AG08395 (cell line): ENCODE results near the gene ALK.

Experiments used
- DNase-seq: peaks from one replicate; pipeline ENCODE4 v3.0.0; 2012; ENCODE audit warnings: mixed read lengths, low spot score

ALK gene

DNA sequence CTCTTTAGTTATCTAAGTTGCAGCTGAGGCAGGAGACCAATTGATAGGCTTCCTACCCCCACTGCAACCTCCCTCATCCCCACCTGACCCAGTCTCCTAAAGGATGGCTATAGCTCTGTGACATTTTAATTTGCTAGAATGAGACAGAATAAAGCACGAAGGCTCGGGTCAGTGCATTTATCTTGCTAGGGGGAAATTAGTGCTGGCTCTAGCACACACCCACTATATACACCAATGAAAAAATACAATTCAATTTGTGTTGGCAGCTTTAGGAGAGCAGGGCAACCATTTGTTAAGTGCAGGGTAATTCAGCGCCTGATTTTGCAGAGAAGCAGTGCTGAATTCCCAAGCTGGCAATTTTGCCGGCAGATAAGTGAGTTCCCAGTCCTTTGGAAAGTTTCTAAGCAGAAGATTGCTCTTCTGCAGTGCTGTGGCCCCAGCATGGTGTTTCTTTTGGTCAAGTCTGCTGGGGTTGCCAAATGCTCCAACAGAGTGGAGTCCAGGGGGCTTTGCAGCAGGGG is 346.0 kb downstream of the ALK start:
- no peak for DNase-seq

DNA sequence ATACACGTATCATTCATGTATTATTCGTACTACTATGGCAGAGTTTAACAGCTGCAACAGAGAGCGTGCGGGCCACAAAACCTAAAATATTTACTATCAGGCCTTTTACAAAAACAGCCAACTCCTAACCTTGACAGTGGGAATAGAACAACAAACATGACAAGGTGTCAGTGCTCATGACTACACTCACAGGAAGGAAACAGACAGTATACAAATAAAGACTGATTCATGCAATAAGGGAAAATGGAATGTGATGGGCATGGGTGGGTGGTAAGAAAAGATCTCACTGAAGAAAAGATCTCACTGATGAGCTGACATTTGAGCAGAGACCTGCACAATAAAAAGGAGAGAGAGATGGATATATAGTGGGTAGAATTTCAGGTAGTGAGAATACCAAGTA is 347.8 kb downstream of the ALK start:
- DNase-seq: no peak

DNA sequence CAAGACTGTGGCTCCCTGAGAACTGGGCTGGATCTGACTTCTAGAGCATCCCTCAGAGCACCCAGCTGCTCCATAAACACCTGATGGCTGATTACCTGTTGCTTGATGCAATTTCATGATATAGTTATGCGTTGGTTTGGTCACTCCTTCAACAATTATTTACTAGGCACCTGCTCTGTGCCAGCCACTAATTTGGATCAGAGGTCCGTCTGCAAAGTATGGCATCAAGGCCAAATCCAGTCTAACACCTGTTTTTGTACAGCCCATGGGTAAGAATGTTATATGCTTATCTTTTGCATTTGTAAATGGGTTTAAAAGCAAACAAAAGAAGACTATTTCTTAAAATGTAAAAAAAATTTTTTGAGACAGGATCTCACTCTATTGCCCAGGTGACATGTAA is 348.2 kb downstream of the ALK start:
- DNase-seq: no peak

DNA sequence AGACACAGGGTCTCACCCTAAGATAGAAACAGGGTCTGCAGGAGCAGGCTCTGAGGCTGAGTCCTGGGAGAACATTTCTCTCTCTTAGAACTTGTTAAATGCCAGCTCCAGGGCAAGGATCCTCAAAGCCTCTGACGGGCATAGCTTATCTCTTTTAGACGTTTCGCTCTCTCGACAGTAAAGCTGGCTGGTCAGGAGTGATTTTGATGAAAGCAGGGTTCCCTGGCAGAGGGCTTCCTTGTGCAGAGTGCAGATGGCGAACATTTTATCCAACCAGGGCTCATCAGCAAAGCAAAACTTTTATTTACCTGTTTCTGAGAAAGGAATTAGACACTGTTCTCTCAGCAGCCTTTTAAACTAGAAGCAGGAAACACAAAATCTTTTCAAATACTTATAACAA is 350.8 kb downstream of the ALK start:
- no peak for DNase-seq

DNA sequence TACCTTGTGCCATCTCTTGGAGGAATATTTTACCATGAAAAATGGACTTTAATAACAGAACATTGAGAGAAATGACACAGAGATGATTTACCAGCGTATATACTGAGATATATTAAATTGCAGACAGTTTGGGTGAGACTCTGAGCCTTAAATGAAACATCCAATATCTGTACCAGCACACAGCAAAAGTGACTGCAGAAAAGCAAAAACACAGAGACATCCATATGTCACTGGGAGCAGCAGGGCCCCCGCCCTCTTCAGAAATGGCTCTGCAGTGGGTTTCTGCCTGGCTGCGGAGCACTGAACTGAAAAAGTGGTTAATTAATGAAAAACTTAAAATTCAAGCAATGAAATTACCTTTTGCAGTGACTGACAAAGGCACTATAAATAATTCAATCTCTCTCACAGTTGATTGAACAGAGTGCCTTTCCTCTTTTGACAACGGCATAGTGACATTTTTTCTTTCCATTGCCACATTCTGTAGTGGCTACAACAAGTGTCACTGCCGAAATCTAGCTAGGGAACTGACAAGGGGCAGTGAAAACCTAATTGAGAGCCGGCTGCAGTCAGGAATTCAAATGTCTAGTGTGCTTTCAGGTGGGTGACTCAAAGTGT is 353.4 kb downstream of the ALK start:
- no peak for DNase-seq

DNA sequence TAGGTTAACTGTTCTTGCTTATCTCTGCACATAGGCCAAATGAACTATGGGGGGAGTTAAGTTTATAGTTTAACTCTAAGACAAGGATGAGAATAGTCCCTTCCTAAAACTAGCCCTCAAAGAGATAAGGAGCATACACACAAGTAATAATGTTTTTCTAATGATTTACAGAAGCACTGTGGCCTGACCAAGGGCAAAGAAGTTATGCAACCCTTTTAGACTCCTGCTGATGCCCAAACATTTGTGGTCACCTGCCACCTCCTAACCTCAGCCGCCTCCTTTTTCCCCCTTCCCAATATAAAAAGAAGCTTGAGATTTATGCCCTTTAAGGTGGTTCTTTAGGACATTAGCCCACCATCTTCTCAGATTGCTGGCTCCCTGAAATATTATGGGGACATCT is 357.7 kb downstream of the ALK start:
- DNase-seq: no peak

DNA sequence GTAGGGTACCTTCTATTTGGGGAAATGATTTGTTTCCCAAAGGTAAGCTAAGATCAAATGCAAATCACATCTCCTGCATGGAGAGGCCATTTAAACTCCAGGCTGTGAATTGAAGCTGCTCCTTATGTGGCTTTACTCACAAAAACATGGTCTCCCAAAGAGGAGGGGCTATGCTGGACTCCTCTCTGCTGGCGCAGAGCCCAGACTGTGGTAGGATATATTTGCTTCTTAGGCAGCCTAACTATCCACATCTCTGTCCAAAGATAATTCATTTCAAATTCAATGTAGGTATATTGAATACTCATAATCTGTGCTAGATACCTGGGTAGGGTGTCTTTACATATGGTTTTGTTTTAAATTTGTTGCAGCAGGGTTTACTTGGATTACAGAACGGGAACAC is 358.5 kb downstream of the ALK start:
- DNase-seq: no peak

DNA sequence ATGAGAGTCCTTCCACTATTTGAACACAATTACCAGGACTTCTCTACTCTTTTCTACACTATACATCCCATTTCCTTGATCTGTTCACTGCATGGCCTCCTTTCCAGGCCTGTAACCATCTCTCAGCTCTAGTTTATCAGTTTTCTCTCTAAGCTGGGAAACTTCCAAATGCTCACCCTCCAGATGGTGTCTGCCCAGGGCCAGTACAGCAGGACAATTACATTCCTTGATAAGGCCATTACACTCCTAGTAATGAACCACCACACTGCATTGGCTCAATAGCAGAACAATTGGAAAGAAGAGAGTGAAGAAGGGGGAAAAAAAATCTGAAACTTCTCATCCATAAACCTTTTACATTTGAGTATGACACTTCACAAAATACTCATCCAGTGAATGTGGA is 359.1 kb downstream of the ALK start:
- no peak for DNase-seq

DNA sequence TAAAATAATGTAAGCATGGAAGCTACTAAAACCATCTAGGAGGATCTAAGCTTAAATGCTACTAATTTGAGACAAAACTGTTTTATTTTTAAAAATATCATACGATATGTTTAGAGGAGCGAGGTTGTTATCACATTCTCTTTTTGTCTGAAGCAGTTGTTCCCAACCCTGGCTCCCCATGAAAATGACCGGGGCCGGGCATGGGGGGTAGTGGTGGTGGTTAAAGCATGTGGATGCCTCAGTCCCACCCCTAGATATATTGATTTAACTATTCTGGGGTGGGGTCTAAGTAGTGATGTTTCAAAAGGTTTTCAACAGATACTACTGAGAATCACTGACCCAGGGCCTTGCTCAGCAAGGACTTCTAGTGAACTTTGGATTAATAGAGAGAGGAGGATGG is 359.8 kb downstream of the ALK start:
- no peak for DNase-seq

DNA sequence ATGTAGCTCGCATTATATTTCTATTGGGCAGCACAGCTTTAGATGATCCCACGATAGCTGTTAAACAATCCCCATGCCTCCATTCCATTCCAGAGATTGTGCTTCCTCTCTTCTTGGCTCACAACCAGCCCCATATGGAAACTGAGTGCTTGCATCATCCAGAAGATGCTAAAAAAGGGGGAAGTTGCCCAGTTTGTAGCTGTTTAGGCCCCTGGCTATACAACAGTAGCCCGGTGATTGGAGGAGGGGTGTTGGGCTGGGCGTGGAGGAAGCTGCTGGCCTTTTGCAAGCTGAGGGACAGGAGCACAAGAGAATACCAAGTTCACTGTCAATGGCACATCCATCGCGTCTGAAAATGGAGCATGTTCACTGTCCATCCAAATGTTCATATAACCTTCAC is 360.2 kb downstream of the ALK start:
- DNase-seq: no peak

DNA sequence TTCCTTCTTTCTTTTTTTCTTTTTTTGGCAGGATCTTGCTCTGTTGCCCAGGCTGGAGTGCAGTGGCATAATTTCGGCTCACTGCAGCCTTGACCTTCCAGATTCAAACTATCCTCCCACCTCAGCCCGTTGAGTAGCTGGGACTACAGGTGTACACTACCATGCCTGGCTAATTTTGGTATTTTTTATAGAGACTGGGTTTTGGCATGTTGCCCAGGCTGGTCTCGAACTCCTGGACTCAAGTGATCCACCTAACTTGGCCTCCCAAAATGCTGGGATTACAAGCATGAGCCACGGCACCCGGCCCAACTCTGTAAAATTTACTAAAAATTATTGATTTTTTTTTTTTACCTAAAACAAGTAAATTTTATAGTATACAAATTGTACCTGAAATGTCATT is 360.8 kb downstream of the ALK start:
- DNase-seq: no peak

DNA sequence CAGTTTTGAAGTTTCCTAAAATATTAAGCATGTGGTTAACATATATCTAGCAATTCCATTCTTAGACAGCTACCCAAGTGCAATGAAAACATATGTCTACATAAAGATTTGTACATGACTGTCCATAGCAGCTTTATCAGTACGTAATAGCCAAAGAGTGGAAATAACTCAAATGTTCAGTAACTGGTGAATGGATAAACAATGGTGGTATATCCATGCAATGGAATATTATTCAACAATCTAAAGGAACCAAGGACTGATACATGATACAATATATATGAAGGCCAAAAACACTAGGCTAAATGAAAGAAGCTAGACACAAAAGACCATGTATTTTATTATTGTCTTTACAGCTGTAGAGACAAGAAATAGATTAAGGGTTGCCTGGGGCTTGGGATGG is 361.4 kb downstream of the ALK start:
- no peak for DNase-seq

DNA sequence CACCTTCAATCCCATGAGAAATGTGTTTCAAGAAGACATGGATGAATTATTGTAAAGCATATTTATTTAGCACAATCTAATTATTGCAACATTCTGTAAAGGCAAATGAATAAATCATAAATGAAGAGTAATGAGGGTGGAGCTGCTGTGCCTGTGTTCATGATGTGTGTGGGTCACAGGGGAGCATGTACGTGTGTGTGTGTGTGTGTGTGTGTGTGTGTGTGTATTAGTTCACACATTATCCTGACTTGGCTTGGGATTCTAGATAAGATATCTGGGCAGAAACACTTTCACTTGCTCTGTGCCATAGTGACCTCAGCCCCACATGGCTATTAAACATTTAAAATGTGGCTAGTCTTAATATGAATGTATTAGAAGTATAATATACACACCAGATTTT is 361.8 kb downstream of the ALK start:
- no peak for DNase-seq

DNA sequence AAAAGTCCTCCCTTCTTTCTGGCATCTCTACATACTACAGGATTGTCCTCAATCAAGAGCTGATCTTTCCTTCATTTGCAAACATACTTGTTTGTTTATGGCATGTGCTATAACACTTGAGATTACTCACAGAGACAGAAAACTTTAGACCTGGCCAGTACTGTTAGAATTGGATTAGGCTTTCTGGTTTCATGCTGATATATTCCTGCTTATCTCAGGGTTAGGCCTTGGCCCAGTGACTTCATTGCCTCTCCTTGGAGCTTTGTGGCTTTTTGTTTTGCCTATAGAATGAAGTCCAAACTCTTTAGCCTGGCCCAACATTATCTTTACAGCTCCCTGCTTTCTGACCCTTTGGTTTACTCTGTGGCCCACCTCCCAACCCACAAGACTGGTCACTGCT is 363.3 kb downstream of the ALK start:
- DNase-seq: no peak

DNA sequence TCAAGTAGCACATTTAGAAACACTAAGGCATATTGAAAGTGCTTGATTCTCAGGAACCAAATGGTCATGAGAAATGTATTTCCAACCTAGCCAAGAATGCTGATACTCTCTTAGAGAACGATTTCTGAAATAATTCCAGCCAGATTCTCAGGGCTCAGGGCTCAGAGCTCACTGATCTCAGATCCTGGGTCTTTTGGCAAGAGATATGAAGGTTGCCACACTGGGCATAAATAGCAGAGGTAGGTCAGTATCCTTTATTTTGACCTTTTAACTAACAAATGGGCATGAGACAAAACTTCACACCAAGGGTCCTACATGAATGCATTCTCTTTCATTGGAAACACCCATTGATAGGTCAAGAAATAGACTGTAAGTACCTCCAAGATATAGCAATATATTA is 364.1 kb downstream of the ALK start:
- no peak for DNase-seq

DNA sequence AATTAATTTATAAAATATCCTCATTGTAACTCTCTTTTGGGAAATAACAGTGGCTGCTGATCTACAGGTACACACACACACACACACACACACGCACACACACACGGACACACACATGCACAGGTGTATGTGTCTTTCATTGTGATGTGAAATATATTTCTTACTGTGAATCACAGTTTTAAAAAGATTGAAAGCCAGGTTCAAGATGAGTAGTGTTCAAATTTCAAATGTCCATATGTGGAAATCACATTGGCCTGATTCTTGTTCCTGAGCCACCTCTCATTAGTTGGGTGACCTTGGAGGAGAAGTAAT is 372.4 kb downstream of the ALK start:
- no peak for DNase-seq

DNA sequence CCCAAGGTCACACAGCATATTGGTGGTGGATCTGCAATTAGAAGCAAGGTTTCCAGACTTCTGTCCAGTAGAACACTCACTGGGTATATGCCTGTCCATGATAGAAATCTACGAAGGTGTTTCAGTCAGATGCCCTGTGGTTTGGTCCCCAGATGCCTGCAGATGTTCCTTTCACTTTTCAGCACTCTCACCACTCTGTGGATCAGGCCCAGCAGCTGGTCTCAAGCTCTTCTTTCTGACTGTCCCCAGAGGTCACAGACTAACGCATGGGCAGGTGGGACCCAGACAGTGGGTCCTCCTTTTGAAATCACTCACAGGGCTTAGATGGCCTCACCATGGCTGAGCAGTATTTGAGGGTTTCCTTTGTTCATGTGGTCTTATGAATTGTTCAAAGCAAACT is 376.5 kb downstream of the ALK start:
- DNase-seq: no peak

DNA sequence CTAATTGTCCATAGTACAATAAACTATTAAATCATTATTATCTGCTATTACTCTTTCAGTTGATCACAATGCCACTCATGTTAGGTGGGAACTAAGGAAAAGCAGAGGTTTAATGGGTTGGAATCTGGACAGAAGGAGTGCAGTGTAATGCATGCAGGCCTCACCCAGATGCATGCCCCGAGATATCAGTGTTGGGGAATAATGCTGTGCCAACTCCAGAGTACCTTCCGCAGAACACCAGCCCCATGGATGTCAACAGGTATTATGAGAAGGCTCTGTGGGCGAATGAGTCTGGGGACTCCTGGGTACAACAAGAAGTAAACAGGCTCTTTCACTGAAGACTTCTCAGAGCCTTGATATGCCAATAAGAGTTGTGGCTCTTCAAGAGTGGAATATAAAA is 377.4 kb downstream of the ALK start:
- no peak for DNase-seq

DNA sequence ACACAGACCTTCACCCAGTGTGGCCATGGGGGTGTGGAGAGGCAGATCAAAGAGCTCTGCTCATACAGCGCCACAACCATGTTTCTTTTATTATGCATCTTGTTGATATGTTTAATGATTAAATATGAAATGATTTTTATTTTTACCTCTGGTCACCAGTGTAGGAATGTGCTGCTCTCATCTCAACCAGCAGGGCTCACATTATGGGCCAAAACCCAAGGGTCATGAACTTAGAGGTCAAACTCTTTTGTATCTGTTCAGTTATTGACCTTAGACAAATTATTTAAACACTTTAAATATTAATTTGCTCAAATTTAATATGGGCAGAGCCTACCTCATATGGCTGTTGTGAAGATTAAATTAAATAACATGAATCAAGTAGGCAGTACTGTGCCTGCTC is 386.2 kb downstream of the ALK start:
- DNase-seq: no peak

DNA sequence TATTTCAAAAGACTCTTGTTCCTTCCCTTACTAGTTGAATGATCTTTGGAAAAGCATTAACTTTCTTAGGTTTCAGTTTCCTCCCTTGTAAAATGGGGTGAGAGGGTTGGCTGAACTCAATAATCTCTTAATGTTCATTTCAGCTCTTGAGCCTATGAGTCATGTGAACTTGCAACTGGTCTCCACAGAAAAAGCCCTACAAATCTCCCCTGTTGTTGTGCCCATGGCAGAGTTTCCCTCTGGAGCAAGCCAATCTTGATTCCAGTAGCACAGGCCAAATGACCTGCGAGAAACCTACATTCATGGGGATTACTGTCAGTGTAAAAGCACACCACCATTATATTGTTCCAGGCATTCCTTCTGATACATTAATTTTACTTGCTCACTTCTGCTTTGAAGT is 388.9 kb downstream of the ALK start:
- DNase-seq: no peak

DNA sequence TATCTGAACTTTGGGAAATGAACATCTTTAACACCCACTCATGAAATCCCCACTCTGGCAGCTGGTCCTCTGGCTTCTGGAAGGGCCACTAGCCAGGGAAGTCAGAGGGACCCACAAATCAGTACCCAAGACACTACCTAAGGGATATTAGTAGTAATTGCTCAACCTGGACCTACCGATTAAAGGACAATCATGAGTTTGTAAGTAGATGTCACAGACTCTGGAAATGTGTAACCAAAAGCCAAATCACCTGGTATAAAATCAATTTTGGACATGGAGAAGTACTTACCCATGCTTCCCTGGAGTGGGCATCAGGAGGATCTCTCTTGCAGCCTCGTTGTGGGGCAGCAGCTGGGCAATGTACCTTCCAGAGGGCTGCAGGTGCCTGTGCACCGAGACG is 389.8 kb downstream of the ALK start:
- no peak for DNase-seq

DNA sequence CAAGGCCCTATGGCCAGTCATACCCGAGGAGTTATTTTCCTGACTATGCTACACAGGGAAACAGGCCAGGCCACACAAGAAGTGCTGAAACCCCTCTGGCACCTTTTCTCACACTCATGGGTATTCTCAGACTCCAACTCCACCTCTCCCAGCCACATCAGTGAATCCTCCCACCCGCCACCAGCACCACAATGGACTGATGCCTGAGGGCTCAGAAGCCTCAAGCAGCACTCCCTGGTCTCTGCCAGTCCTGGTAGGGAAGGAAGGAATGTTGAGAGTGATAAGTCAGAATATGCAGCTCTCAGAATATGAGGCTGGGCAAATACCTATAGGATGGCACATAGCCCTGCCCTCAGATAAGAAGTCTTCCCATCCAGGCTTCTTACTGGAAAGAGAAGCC is 391.1 kb downstream of the ALK start:
- no peak for DNase-seq

DNA sequence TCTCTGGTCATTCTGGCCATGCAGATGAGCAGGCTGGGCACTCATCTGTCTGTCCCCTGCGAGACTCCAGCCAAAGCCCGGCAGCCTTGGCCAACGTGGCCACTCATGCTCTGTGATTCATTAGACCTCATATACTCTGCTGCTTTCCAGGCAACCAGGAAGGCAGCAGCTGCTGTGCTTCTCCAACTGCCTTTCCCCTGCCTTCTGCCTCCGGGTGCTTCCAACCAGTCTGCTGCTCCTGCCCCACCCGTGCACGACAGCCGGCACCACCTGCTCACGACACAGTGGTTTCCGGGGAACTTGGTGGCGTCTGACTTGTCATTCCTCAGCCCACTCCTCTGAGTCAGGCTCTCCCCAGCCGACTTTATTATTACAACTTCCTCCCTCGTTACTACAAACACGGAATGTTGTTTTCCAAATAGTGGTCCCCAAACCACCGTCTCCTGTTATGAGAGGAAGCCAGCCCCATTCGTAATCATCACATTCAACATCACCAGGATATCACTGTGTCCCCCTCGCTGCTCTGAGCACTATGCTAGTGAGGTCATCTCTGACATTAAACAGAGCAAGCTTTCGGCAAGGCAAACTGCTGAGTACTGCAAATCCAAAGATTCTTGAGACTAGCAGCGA is 392.4 kb downstream of the ALK start:
- DNase-seq: peak; percentile 69

DNA sequence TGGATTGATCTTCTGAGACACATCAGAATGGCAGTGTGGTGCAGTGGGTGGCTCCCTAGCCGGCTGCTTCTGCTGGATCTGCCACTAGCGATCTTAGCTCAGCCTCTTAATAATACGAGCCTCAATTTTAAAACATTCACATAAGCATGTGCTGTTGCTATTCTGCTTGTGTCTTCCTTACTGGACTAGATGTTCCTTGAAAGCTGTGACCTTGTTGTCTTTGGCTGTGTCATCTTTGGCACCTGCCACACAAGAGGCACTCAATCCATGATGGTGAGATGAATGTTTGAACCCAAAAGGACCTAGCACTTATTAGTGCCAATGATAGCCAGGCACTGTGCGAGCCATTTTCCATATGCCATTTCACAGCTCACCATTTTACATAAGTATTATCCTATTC is 393.0 kb downstream of the ALK start:
- no peak for DNase-seq

DNA sequence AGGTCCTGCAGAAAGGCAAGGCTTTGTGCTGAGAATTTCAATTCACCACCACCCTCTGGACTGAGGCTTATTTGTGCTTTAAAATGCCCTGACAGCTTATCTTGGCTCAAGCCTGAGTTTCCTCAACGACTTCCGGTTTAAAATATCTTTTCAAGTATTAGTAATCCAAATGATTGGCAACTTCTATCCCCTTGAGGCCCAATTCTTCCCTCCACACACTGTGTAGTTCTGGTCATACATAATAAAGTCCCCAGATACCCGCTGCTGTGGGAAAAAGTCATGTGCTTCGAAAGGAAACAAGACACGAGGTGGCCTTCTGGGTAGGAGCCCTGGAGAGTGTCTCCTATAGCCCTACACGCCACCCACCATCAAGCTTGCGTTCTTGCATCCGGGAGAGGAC is 393.4 kb downstream of the ALK start:
- DNase-seq: no peak
